ENCODE data around the gene ARHGAP4. TPM values are rescaled to one million over a fixed set of nuclear protein-coding genes. Genes with fewer than 3 reads are reported as not detected.
A peak's percentile ranks its signal among the peaks of the same experiment; 100 is the strongest.

ARHGAP4 gene
- total and polyA plus RNA-seq, 2 donors from 2014 or later = 38.3 to 73.0 TPM

GRCh38 chrX:153877571-153878261 lies 48.3 kb downstream of the ARHGAP4 start:
- no peak overlapping the region for H3K9ac ChIP-seq (ENCODE audit: low read length in 3 of 3)
- H3K27ac ChIP-seq (ENCODE audit: low read depth in 2 of 2, low read length in 2 of 2) = no peak overlapping the region
- TF ChIP-seq CTCF (IDR thresholded peaks at IDR 0.05; ENCODE audit: borderline replicate concordance, extremely low read depth, insufficient read depth) = no peak
- no peak for DNase-seq
- H3K27me3 ChIP-seq (ENCODE audit: control insufficient read depth, insufficient read depth, low read length) = peaks cover 2% of the 10 kb centered on the region
- FAIRE-seq = no peak
- no peak overlapping the region for H3K4me3 ChIP-seq (ENCODE audit: low read length in 3 of 3)
- no peaks in the 10 kb centered on the region for H3K9me3 ChIP-seq (ENCODE audit: control insufficient read depth in 2 of 3, insufficient read depth in 1 of 3, low read length in 3 of 3)
- H3K36me3 ChIP-seq (ENCODE audit: control insufficient read depth in 2 of 3, insufficient read depth in 3 of 3, low read length in 3 of 3) = no peaks in the 10 kb centered on the region
- H3K4me1 ChIP-seq (ENCODE audit: control insufficient read depth in 2 of 3, insufficient read depth in 2 of 3, low read depth in 1 of 3, low read length in 3 of 3) = no peaks in the 10 kb centered on the region
- intact Hi-C loops (cut with DNase I) = no loop called here

GRCh38 chrX:153876112-153876491 lies 50.0 kb downstream of the ARHGAP4 start:
- no peak for FAIRE-seq
- H3K9me3 ChIP-seq (ENCODE audit: control insufficient read depth in 2 of 3, insufficient read depth in 1 of 3, low read length in 3 of 3) = no peaks in the 10 kb centered on the region
- no peaks in the 10 kb centered on the region for H3K36me3 ChIP-seq (ENCODE audit: control insufficient read depth in 2 of 3, insufficient read depth in 3 of 3, low read length in 3 of 3)
- DNase-seq = no peak
- TF ChIP-seq CTCF (IDR thresholded peaks at IDR 0.05; ENCODE audit: borderline replicate concordance, extremely low read depth, insufficient read depth) = no peak
- no peaks in the 10 kb centered on the region for H3K4me1 ChIP-seq (ENCODE audit: control insufficient read depth in 2 of 3, insufficient read depth in 2 of 3, low read depth in 1 of 3, low read length in 3 of 3)
- intact Hi-C loops (cut with DNase I) = no loop called here
- H3K4me3 ChIP-seq (ENCODE audit: low read length in 3 of 3) = no peak overlapping the region
- H3K9ac ChIP-seq (ENCODE audit: low read length in 3 of 3) = no peak overlapping the region
- peaks cover 2% of the 10 kb centered on the region for H3K27me3 ChIP-seq (ENCODE audit: control insufficient read depth, insufficient read depth, low read length)
- H3K27ac ChIP-seq (ENCODE audit: low read depth in 2 of 2, low read length in 2 of 2) = no peak overlapping the region

GRCh38 chrX:153875391-153876111 lies 50.5 kb downstream of the ARHGAP4 start:
- DNase-seq (peak; percentile 64 to 84 (median 82)), FAIRE-seq (no peak)
- H3K27ac ChIP-seq (ENCODE audit: low read depth in 2 of 2, low read length in 2 of 2) = no peak overlapping the region
- intact Hi-C loops (cut with DNase I) = no loop called here
- H3K4me1 ChIP-seq (ENCODE audit: control insufficient read depth in 2 of 3, insufficient read depth in 2 of 3, low read depth in 1 of 3, low read length in 3 of 3) = no peaks in the 10 kb centered on the region
- H3K27me3 ChIP-seq (ENCODE audit: control insufficient read depth, insufficient read depth, low read length) = peaks cover 2% of the 10 kb centered on the region
- no peaks in the 10 kb centered on the region for H3K36me3 ChIP-seq (ENCODE audit: control insufficient read depth in 2 of 3, insufficient read depth in 3 of 3, low read length in 3 of 3)
- no peaks in the 10 kb centered on the region for H3K9me3 ChIP-seq (ENCODE audit: control insufficient read depth in 2 of 3, insufficient read depth in 1 of 3, low read length in 3 of 3)
- no peak for TF ChIP-seq CTCF (IDR thresholded peaks at IDR 0.05; ENCODE audit: borderline replicate concordance, extremely low read depth, insufficient read depth)
- H3K9ac ChIP-seq (ENCODE audit: low read length in 3 of 3) = no peak overlapping the region
- no peak overlapping the region for H3K4me3 ChIP-seq (ENCODE audit: low read length in 3 of 3)

All from kidney (tissue), 14 donors.